ENCODE results near the gene ZNF827. TPM values are rescaled to one million over a fixed set of nuclear protein-coding genes. Genes with fewer than 3 reads are reported as not detected.

Gene ZNF827
- total RNA-seq, 1 donor from 2014 or later, result 23.8 TPM

- Mint-ChIP-seq H3K36me3 (ENCODE audit: low read depth) (peaks cover 12% of the 10 kb centered on the region), H3K9me3 (ENCODE audit: low read depth) (no peaks in the 10 kb centered on the region), H3K27ac (ENCODE audit: unreplicated experiment) (no peak overlapping the region), H3K4me3 (ENCODE audit: unreplicated experiment) (no peak overlapping the region), H3K4me1 (ENCODE audit: low read depth) (peaks cover 38% of the 10 kb centered on the region), H3K27me3 (ENCODE audit: low read depth) (no peaks in the 10 kb centered on the region)
- TF ChIP-seq CTCF (IDR thresholded peaks at IDR 0.05), result no peak
- no peak for DNase-seq (ENCODE audit: low spot score)
These were observed 47.9 kb downstream of the ZNF827 start for GRCh38 chr4:145890689-145891088.

- TF ChIP-seq CTCF (IDR thresholded peaks at IDR 0.05), result no peak
- Mint-ChIP-seq H3K27me3 (ENCODE audit: low read depth) (no peaks in the 10 kb centered on the region), H3K4me3 (ENCODE audit: unreplicated experiment) (no peak overlapping the region), H3K4me1 (ENCODE audit: low read depth) (peaks cover 31% of the 10 kb centered on the region), H3K36me3 (ENCODE audit: low read depth) (peaks cover 18% of the 10 kb centered on the region), H3K9me3 (ENCODE audit: low read depth) (no peaks in the 10 kb centered on the region), H3K27ac (ENCODE audit: unreplicated experiment) (no peak overlapping the region)
- DNase-seq (ENCODE audit: low spot score), result no peak
These were observed 50.2 kb downstream of the ZNF827 start for GRCh38 chr4:145888393-145888792.

GRCh38 chr4:145887241-145887991 is 51.2 kb downstream of the ZNF827 start:
- H3K36me3 Mint-ChIP-seq (ENCODE audit: low read depth), result peaks cover 18% of the 10 kb centered on the region
- peak overlapping the region; percentile 49 for H3K27ac Mint-ChIP-seq (ENCODE audit: unreplicated experiment)
- peaks cover 22% of the 10 kb centered on the region for H3K4me1 Mint-ChIP-seq (ENCODE audit: low read depth)
- no peak for DNase-seq (ENCODE audit: low spot score)
- no peaks in the 10 kb centered on the region for H3K27me3 Mint-ChIP-seq (ENCODE audit: low read depth)
- no peaks in the 10 kb centered on the region for H3K9me3 Mint-ChIP-seq (ENCODE audit: low read depth)
- TF ChIP-seq CTCF (IDR thresholded peaks at IDR 0.05), result peak; percentile 64
- no peak overlapping the region for H3K4me3 Mint-ChIP-seq (ENCODE audit: unreplicated experiment)

GRCh38 chr4:145886871-145887240 is 51.8 kb downstream of the ZNF827 start:
- Mint-ChIP-seq H3K27ac (ENCODE audit: unreplicated experiment) (peak overlapping the region; percentile 20), H3K9me3 (ENCODE audit: low read depth) (no peaks in the 10 kb centered on the region), H3K27me3 (ENCODE audit: low read depth) (no peaks in the 10 kb centered on the region), H3K36me3 (ENCODE audit: low read depth) (peaks cover 16% of the 10 kb centered on the region), H3K4me1 (ENCODE audit: low read depth) (peaks cover 27% of the 10 kb centered on the region), H3K4me3 (ENCODE audit: unreplicated experiment) (no peak overlapping the region)
- no peak for DNase-seq (ENCODE audit: low spot score)
- TF ChIP-seq CTCF (IDR thresholded peaks at IDR 0.05), result no peak

- no peak overlapping the region for H3K4me3 Mint-ChIP-seq (ENCODE audit: unreplicated experiment)
- peaks cover 37% of the 10 kb centered on the region for H3K4me1 Mint-ChIP-seq (ENCODE audit: low read depth)
- H3K9me3 Mint-ChIP-seq (ENCODE audit: low read depth), result no peaks in the 10 kb centered on the region
- peaks cover 13% of the 10 kb centered on the region for H3K36me3 Mint-ChIP-seq (ENCODE audit: low read depth)
- H3K27me3 Mint-ChIP-seq (ENCODE audit: low read depth), result no peaks in the 10 kb centered on the region
- no peak overlapping the region for H3K27ac Mint-ChIP-seq (ENCODE audit: unreplicated experiment)
- TF ChIP-seq CTCF (IDR thresholded peaks at IDR 0.05), result no peak
- DNase-seq (ENCODE audit: low spot score), result no peak
These were observed 53.0 kb downstream of the ZNF827 start for GRCh38 chr4:145885666-145886065.

All from chondrocyte (in vitro differentiated cells).